ENCODE data around the gene TRAF3.

DNA sequence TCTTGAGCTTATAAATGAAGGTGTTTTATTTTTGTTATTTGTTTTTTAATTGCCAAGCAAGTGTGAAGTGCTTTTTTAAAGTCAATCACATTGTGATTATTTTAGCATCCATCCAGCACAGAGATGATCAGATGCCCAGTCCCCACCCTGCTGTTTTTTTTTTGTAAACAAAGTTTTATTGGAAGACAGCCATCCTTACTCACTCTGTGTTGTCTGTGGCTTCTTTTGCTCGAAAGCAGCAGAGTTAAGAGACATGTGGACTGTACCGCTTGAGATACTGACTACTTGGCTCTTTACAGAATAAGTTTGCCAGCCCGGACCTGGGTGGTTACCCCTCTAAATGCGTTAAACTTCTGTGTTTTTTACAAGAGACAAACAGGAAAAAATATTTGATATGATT, 114.3 kb downstream of the TRAF3 start:
- TF ChIP-seq, protein P1, sequence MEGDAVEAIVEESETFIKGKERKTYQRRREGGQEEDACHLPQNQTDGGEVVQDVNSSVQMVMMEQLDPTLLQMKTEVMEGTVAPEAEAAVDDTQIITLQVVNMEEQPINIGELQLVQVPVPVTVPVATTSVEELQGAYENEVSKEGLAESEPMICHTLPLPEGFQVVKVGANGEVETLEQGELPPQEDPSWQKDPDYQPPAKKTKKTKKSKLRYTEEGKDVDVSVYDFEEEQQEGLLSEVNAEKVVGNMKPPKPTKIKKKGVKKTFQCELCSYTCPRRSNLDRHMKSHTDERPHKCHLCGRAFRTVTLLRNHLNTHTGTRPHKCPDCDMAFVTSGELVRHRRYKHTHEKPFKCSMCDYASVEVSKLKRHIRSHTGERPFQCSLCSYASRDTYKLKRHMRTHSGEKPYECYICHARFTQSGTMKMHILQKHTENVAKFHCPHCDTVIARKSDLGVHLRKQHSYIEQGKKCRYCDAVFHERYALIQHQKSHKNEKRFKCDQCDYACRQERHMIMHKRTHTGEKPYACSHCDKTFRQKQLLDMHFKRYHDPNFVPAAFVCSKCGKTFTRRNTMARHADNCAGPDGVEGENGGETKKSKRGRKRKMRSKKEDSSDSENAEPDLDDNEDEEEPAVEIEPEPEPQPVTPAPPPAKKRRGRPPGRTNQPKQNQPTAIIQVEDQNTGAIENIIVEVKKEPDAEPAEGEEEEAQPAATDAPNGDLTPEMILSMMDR (IDR thresholded peaks at IDR 0.05; ENCODE audit: low read length), result no peak
- TF ChIP-seq EZH2 (IDR thresholded peaks at IDR 0.05; ENCODE audit: borderline replicate concordance, low read length), result no peak

All from OCI-LY1 (cell line).